Testis (tissue), 2 donors: ENCODE results near the gene LAMA5.

Source experiments
- CTCF ChIP-seq, 3 experiments: fragments of 450-650 bp in 2 of 3; fragments of 200-600 bp in 1 of 3; sonication (generic) in 1 of 3; IDR thresholded peaks; one replicate each; pipeline ENCODE4 v1.5.1; 2016 to 2019; ENCODE audit warnings: antibody characterized with exemption in 3 of 3, mild to moderate bottlenecking in 2 of 3, moderate library complexity in 1 of 3
- POLR2A ChIP-seq: fragments of 450-650 bp; IDR thresholded peaks from one replicate; pipeline ENCODE4 v1.6.1; 2017; ENCODE audit warnings: antibody characterized with exemption, mild to moderate bottlenecking, moderate library complexity

- no peak for TF ChIP-seq CTCF (IDR thresholded peaks at IDR 0.05)
- no peak for TF ChIP-seq POLR2A
Measured at GRCh38 chr20:62312662-62312977, 54.5 kb downstream of the LAMA5 start.
